CD4-positive, alpha-beta memory T cell (primary cell): ENCODE data around the gene CNST. TPM values are rescaled to one million over a fixed set of nuclear protein-coding genes. Genes with fewer than 3 reads are reported as not detected.
A peak's percentile ranks its signal among the peaks of the same experiment; 100 is the strongest.
"Not testable (repeated sequence)": the region's sequence is repeated elsewhere in the genome, so short reads cannot be mapped to it uniquely, and the experiment has no call there.

Experiments used
- CTCF ChIA-PET: fragments of 350-600 bp; sonication (Branson Sonifier 250); formaldehyde crosslinking; loops from one replicate; lab custom pipeline; 2021; ENCODE audit warnings: inconsistent platforms; ENCODE audit not compliant: partially characterized antibody; lab: Charles Lee
- POLR2A ChIA-PET: fragments of 350-600 bp; sonication (Branson Sonifier 250); formaldehyde crosslinking; loops from one replicate; lab custom pipeline; 2021; ENCODE audit not compliant: partially characterized antibody; lab: Charles Lee
- DNase-seq, 5 donors: peaks; one replicate each; pipeline versions ENCODE4 v3.0.0 to v3.0.0-alpha.2; 2020 to 2022; ENCODE audit warnings: mixed read lengths in 1 of 5
- H3K27ac ChIP-seq: one replicate; pipeline ENCODE4 v1.7.0; 2013; ENCODE audit warnings: low read depth, low read length
- H3K27me3 ChIP-seq: 2 replicates; pipeline ENCODE4 v1.7.0; 2013; ENCODE audit warnings: mild to moderate bottlenecking, low read length, moderate library complexity; ENCODE audit not compliant: insufficient read depth
- H3K36me3 ChIP-seq: 2 replicates; pipeline ENCODE4 v1.7.0; 2013; ENCODE audit warnings: mild to moderate bottlenecking, low read length, moderate library complexity; ENCODE audit not compliant: insufficient read depth
- H3K4me1 ChIP-seq: 2 replicates; pipeline ENCODE4 v1.7.0; 2013; ENCODE audit warnings: mild to moderate bottlenecking, low read length, moderate library complexity; ENCODE audit not compliant: insufficient read depth
- H3K4me3 ChIP-seq, 2 donors: one replicate each; pipeline ENCODE4 v1.7.0; 2013; ENCODE audit warnings: low read length in 2 of 2, mild to moderate bottlenecking in 1 of 2
- H3K9me3 ChIP-seq, 2 donors: one replicate each; pipeline ENCODE4 v1.7.0; 2013; ENCODE audit warnings: low read length in 2 of 2, control low read depth in 1 of 2; ENCODE audit not compliant: control insufficient read depth in 1 of 2
- H3K27ac Mint-ChIP-seq, 7 donors: one replicate each; pipeline ENCODE4 v1.8.0; 2020 to 2021; ENCODE audit warnings: mixed read lengths in 7 of 7, mild to moderate bottlenecking in 6 of 7, inconsistent platforms in 3 of 7, moderate library complexity in 3 of 7
- H3K27me3 Mint-ChIP-seq, 2 donors: one replicate each; pipeline ENCODE4 v1.8.0; 2020 to 2021; ENCODE audit warnings: mixed read lengths in 2 of 2
- H3K36me3 Mint-ChIP-seq, 2 donors: one replicate each; pipeline ENCODE4 v1.8.0; 2020 to 2021; ENCODE audit warnings: mixed read lengths in 2 of 2, inconsistent platforms in 1 of 2, mild to moderate bottlenecking in 1 of 2
- H3K4me1 Mint-ChIP-seq, 4 donors: one replicate each; pipeline ENCODE4 v1.8.0; 2020 to 2021; ENCODE audit warnings: mixed read lengths in 4 of 4, mild to moderate bottlenecking in 1 of 4
- H3K4me3 Mint-ChIP-seq, 8 donors: one replicate each; pipeline ENCODE4 v1.8.0; 2020 to 2021; ENCODE audit warnings: mixed read lengths in 8 of 8, mild to moderate bottlenecking in 7 of 8, moderate library complexity in 6 of 8, inconsistent platforms in 3 of 8
- H3K9me3 Mint-ChIP-seq, 8 donors: one replicate each; pipeline ENCODE4 v1.8.0; 2020 to 2021; ENCODE audit warnings: mixed read lengths in 8 of 8, mild to moderate bottlenecking in 5 of 8, inconsistent platforms in 3 of 8, moderate library complexity in 1 of 8
- intact Hi-C: fragments of 100-400 bp; cut with micrococcal nuclease; formaldehyde crosslinking; loops from one replicate; pipeline ENCODE4 v1.15.1; 2023
- polyA plus RNA-seq, 2 donors: library from polyadenylated mRNA; unstranded; fragments of 300-500 nt; fragmentation: Illumina TruSeq; gene quantifications; one replicate each; pipeline ENCODE4 v1.2.3, GENCODE V29; 2021
- total RNA-seq, 2 experiments: library from RNA; stranded (reverse); gene quantifications; one replicate each; pipeline ENCODE4 v1.2.3, GENCODE V29; 2021

Gene CNST
- total and polyA plus RNA-seq, 4 experiments from 2014 or later: 36.2 to 103 (median 78.1) TPM

DNA sequence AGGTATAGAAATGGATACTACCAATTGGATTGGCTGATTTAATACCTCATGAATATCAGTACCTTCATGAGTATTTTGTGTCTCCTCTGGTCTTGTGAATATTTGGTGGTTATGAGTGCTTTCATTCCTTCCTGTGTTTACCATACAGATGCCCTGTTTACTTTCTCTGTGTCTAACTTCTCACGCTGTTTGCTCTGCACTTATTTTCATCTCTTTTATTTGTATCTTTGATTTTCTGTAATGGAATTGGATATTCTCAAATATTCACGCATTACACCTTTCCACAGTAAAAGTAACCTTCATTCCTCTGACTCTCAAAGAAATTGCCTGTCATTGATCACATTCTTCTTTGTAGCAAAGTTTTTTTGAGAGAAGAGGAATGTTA is 16.8 kb downstream of the CNST start:
- intact Hi-C loops: no loop called here
- H3K36me3 Mint-ChIP-seq: peaks cover 28 to 48% of the 10 kb centered on the region in 2 donors
- H3K4me3 Mint-ChIP-seq: peak overlapping the region in 1 of 8 donors; percentile 31
- peaks cover 45 to 87% (median 60%) of the 10 kb centered on the region in 4 donors for H3K4me1 Mint-ChIP-seq
- Histone ChIP-seq H3K36me3 (peaks cover 15% of the 10 kb centered on the region), H3K9me3 (no peaks in the 10 kb centered on the region), H3K27me3 (no peaks in the 10 kb centered on the region), H3K4me3 (no peak overlapping the region), H3K27ac (no peak overlapping the region), H3K4me1 (peaks cover 71% of the 10 kb centered on the region)
- no peaks in the 10 kb centered on the region for H3K27me3 Mint-ChIP-seq
- ChIA-PET CTCF (interaction anchor here (0.6 kb wide), 1 partner anchor 43 kb away, joined by 3 read pairs; no protein-coding TSS in a partner anchor), POLR2A (no interaction called here)
- H3K27ac Mint-ChIP-seq: peak overlapping the region in 2 of 7 donors; percentile 30 to 33
- H3K9me3 Mint-ChIP-seq: no peaks in the 10 kb centered on the region
- DNase-seq: no peak

DNA sequence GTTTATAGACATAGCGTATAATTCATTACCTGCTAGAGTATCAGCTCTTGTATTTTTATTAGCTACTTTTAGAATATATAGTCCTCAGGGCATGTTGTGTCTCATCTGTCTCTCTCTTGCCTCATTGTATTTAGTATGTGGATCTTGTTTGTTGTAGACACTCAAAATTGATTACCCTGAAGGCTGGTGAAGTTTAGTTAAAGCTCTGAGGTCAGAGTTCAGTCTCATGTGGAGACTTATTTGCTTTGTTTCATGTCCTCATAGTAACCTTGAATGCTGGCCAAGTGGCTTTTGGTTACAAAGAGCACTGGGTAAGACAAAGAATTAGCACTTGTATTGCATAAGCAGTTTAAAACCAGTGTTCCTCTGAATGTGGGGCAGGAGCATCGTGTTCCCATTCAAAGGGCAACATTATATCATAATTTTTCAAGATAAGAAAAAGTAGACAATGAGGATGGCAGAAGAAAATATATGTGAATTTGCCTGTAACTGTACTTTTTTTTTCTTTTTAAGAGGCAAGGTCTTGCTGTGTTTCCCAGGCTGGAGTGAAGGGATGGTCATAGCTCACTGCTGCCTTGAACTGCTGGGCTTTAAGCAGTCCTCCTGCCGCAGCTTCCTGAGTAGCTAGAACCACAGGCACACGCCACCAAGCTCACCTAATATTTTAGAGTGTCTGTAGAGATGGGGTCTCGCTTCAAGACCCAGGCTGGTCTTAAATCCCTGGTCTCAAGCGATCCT is 17.4 kb downstream of the CNST start:
- ChIA-PET CTCF (interaction anchor here (0.6 kb wide), 1 partner anchor 44 kb away, joined by 3 read pairs; no protein-coding TSS in a partner anchor), POLR2A (no interaction called here)
- H3K27ac ChIP-seq: no peak overlapping the region

DNA sequence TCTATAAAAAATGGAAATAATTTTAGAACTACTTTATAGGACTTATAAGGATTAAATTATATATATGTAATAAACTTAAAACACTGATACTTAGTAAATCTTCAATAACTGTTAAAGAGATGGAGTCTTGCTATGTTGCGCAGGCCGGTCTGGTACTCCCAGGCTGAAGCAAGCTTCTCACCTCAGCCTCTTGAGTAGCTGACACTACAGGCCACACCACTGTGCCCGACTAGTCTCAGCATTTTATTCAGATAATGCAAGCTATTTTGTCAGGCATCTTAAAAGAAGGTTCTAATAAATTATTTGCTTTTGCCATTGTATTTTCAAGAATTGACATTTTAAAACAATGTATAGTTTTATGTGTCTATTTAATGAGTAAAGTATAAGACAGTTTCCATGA is 20.8 kb downstream of the CNST start:
- DNase-seq: no peak
- Mint-ChIP-seq H3K27ac (peak overlapping the region in 1 of 7 donors; percentile 46), H3K9me3 (peaks cover 0 to 6% (median 1%) of the 10 kb centered on the region in 8 donors), H3K4me1 (peaks cover 50 to 77% (median 57%) of the 10 kb centered on the region in 4 donors), H3K4me3 (peak overlapping the region in 3 of 8 donors; percentile 26 to 58 (median 43)), H3K27me3 (no peaks in the 10 kb centered on the region), H3K36me3 (peaks cover 43 to 54% of the 10 kb centered on the region in 2 donors)
- Histone ChIP-seq H3K27ac (no peak overlapping the region), H3K36me3 (peaks cover 18% of the 10 kb centered on the region), H3K27me3 (no peaks in the 10 kb centered on the region), H3K9me3 (no peaks in the 10 kb centered on the region), H3K4me3 (no peak overlapping the region), H3K4me1 (peaks cover 51% of the 10 kb centered on the region)
- CTCF ChIA-PET: interaction anchor here (1.4 kb wide), 1 partner anchor 15 kb away, joined by 6 read pairs; no protein-coding TSS in a partner anchor
- intact Hi-C loops: loop anchor here (1.0 kb wide), 1 partner anchor 10 kb away; no protein-coding TSS in a partner anchor
- POLR2A ChIA-PET: interaction anchor here (1.1 kb wide), 1 partner anchor 13 kb away, joined by 3 read pairs; no protein-coding TSS in a partner anchor

More for the DNA sequence above, 17.4 kb downstream of the CNST start:
- H3K27me3 Mint-ChIP-seq: no peaks in the 10 kb centered on the region
- H3K9me3 Mint-ChIP-seq: no peaks in the 10 kb centered on the region
- no peaks in the 10 kb centered on the region for H3K27me3 ChIP-seq
- DNase-seq: no peak
- peaks cover 66% of the 10 kb centered on the region for H3K4me1 ChIP-seq
- H3K9me3 ChIP-seq: no peaks in the 10 kb centered on the region
- peak overlapping the region in 3 of 7 donors; percentile 39 to 61 (median 50) for H3K27ac Mint-ChIP-seq
- H3K4me1 Mint-ChIP-seq: peaks cover 46 to 81% (median 57%) of the 10 kb centered on the region in 4 donors
- H3K4me3 ChIP-seq: no peak overlapping the region
- peaks cover 28 to 47% of the 10 kb centered on the region in 2 donors for H3K36me3 Mint-ChIP-seq
- H3K4me3 Mint-ChIP-seq: no peak overlapping the region
- H3K36me3 ChIP-seq: peaks cover 15% of the 10 kb centered on the region
- intact Hi-C loops: no loop called here

DNA sequence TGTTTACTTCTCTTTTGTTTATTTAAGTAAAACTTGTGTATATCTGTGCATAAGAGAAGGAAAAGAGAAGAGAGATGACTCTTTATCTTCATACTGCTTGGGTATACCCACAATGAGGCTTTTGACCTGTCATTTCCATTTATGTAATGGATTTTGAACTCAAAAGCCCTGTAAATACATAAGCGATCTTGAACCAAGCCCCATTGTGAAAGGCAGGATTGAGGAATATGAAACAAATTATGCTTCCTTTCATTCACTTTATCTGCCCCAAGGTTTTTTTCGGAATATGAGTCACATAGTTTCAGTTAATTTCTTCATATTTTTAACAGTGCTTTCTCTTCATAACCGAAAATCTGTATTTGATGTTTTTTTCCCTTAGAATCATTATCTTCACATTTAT is 21.4 kb downstream of the CNST start:
- ChIA-PET POLR2A (no interaction called here), CTCF (no interaction called here)
- intact Hi-C loops: loop anchor here (1.0 kb wide), 1 partner anchor 10 kb away; no protein-coding TSS in a partner anchor
- Mint-ChIP-seq H3K9me3 (peaks cover 0 to 6% (median 1%) of the 10 kb centered on the region in 8 donors), H3K36me3 (peaks cover 46 to 54% of the 10 kb centered on the region in 2 donors), H3K4me1 (peaks cover 45 to 75% (median 57%) of the 10 kb centered on the region in 4 donors), H3K27ac (peak overlapping the region in 1 of 7 donors; percentile 5), H3K4me3 (peak overlapping the region in 3 of 8 donors; percentile 43 to 58 (median 50)), H3K27me3 (no peaks in the 10 kb centered on the region)
- Histone ChIP-seq H3K27ac (no peak overlapping the region), H3K4me3 (no peak overlapping the region), H3K36me3 (peaks cover 18% of the 10 kb centered on the region), H3K4me1 (peaks cover 45% of the 10 kb centered on the region), H3K9me3 (no peaks in the 10 kb centered on the region), H3K27me3 (no peaks in the 10 kb centered on the region)
- DNase-seq: no peak

DNA sequence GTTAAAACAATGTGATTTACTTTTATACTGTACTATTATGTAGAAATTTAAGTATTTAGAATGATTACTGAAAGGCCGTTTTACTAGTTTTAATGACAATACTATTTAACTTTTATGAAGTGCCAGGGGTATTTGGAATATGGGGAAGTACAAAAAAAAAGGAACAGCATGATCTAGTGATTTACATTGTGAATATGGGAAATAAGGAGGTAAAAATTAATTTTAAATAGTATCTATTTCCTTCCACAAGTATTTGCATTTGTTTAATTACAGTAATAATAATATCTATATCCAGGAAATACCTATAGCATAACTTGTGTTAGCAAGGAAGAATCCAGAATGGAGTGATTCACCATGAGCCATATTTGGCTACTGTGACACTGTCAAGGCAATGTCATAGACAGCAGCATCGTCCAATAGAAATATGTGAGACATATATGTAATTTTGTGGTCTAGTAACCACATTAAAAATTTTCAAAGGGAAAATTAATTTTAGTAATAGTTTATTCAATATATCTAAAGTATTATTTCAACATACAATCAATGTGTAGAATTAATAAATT is 22.0 kb downstream of the CNST start:
- Mint-ChIP-seq H3K4me3 (peak overlapping the region in 1 of 8 donors; percentile 50), H3K36me3 (peaks cover 44 to 50% of the 10 kb centered on the region in 2 donors), H3K27me3 (no peaks in the 10 kb centered on the region), H3K4me1 (peaks cover 43 to 72% (median 54%) of the 10 kb centered on the region in 4 donors), H3K27ac (no peak overlapping the region), H3K9me3 (peaks cover 0 to 6% (median 1%) of the 10 kb centered on the region in 8 donors)
- ChIA-PET POLR2A (no interaction called here), CTCF (no interaction called here)
- no peak overlapping the region for H3K4me3 ChIP-seq
- no peaks in the 10 kb centered on the region for H3K27me3 ChIP-seq
- H3K9me3 ChIP-seq: no peaks in the 10 kb centered on the region
- no peak overlapping the region for H3K27ac ChIP-seq
- peaks cover 13% of the 10 kb centered on the region for H3K36me3 ChIP-seq
- DNase-seq: no peak
- H3K4me1 ChIP-seq: peaks cover 39% of the 10 kb centered on the region
- intact Hi-C loops: no loop called here

DNA sequence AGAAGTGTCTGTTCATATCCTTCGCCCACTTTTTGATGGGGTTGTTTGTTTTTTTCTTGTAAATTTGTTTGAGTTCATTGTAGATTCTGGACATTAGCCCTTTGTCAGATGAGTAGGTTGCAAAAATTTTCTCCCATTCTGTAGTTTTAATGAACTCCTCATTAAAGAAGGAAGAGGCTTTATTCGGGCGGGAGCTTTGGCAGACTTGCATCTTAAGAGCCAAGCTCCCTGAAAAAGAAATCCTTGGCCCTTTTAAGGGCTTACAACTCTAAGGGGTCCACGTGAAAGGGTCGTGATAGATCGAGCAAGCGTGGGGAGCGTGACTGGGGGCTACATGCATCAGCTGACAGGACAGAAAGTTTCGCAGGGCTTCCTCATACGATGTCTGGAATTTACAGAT is 23.7 kb downstream of the CNST start:
- H3K27ac ChIP-seq, H3K9me3 Mint-ChIP-seq, H3K4me3 ChIP-seq, H3K27me3 ChIP-seq, DNase-seq, intact Hi-C loops, H3K27me3 Mint-ChIP-seq, H3K9me3 ChIP-seq, CTCF ChIA-PET: not testable (repeated sequence)
- H3K4me1 ChIP-seq: peaks cover 36% of the 10 kb centered on the region
- POLR2A ChIA-PET: interaction anchor here (0.7 kb wide), 1 partner anchor 12 kb away, joined by 3 read pairs; no protein-coding TSS in a partner anchor
- peaks cover 34 to 61% (median 47%) of the 10 kb centered on the region in 4 donors for H3K4me1 Mint-ChIP-seq
- H3K27ac Mint-ChIP-seq: peak overlapping the region in 4 of 7 donors; percentile 53 to 65 (median 55)
- H3K36me3 Mint-ChIP-seq: peaks cover 31 to 44% of the 10 kb centered on the region in 2 donors
- H3K4me3 Mint-ChIP-seq: peak overlapping the region in 4 of 8 donors; percentile 6 to 33 (median 26)
- H3K36me3 ChIP-seq: peaks cover 17% of the 10 kb centered on the region

DNA sequence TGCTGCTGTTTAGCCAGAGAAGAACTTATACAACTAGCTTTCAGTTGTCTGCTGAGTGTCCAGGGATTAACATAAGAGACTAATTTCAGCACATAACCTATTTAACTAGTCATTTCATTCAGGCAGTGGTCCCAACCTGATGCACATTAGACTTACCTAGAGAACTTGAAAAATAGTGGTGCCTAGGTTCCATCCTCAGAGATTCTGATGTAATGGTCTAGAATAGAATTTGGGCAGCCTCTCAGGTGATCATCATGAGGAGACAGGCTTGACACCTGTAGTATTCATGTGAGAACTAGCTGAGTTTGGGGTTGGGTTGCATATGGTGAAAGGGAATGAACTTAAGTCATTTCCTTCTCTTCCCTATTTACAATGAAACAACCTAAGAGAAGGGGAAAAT is 24.8 kb downstream of the CNST start:
- peak overlapping the region in 5 of 7 donors; percentile 46 to 91 (median 57) for H3K27ac Mint-ChIP-seq
- no peaks in the 10 kb centered on the region for H3K9me3 ChIP-seq
- intact Hi-C loops: no loop called here
- no peaks in the 10 kb centered on the region for H3K27me3 Mint-ChIP-seq
- H3K4me1 ChIP-seq: peaks cover 39% of the 10 kb centered on the region
- ChIA-PET CTCF (no interaction called here), POLR2A (no interaction called here)
- DNase-seq: no peak
- H3K36me3 ChIP-seq: peaks cover 13% of the 10 kb centered on the region
- no peaks in the 10 kb centered on the region for H3K27me3 ChIP-seq
- H3K4me3 Mint-ChIP-seq: peak overlapping the region in 3 of 8 donors; percentile 32 to 50 (median 40)
- peaks cover 0 to 6% (median 1%) of the 10 kb centered on the region in 8 donors for H3K9me3 Mint-ChIP-seq
- no peak overlapping the region for H3K27ac ChIP-seq
- H3K4me3 ChIP-seq: no peak overlapping the region
- peaks cover 39 to 66% (median 51%) of the 10 kb centered on the region in 4 donors for H3K4me1 Mint-ChIP-seq
- H3K36me3 Mint-ChIP-seq: peaks cover 40 to 50% of the 10 kb centered on the region in 2 donors
